HL-60 (cell line): ENCODE measurements around the gene CACNA1C.

Source experiments
- POLR2AphosphoS5 ChIP-seq: IDR thresholded peaks from 2 replicates; pipeline ENCODE4 v1.6.1; 2012; ENCODE audit warnings: low read depth
- REST ChIP-seq: IDR thresholded peaks from 2 replicates; pipeline ENCODE4 v1.6.1; 2012; ENCODE audit warnings: low read depth; ENCODE audit not compliant: insufficient replicate concordance
- TF ChIP-seq, protein P1 (sequence below): IDR thresholded peaks from one replicate; pipeline ENCODE4 v1.5.1; 2011; ENCODE audit warnings: low read length, control low read depth, inconsistent platforms; ENCODE audit not compliant: insufficient read depth

- TF ChIP-seq POLR2AphosphoS5: no peak
- TF ChIP-seq, protein P1, sequence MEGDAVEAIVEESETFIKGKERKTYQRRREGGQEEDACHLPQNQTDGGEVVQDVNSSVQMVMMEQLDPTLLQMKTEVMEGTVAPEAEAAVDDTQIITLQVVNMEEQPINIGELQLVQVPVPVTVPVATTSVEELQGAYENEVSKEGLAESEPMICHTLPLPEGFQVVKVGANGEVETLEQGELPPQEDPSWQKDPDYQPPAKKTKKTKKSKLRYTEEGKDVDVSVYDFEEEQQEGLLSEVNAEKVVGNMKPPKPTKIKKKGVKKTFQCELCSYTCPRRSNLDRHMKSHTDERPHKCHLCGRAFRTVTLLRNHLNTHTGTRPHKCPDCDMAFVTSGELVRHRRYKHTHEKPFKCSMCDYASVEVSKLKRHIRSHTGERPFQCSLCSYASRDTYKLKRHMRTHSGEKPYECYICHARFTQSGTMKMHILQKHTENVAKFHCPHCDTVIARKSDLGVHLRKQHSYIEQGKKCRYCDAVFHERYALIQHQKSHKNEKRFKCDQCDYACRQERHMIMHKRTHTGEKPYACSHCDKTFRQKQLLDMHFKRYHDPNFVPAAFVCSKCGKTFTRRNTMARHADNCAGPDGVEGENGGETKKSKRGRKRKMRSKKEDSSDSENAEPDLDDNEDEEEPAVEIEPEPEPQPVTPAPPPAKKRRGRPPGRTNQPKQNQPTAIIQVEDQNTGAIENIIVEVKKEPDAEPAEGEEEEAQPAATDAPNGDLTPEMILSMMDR: no peak
- TF ChIP-seq REST: no peak
These were observed 280.9 kb downstream of the CACNA1C start for GRCh38 chr12:2333491-2334195.
